Astrocyte of the spinal cord (primary cell): ENCODE measurements around the gene MTUS2.

Experiments used
- DNase-seq: peaks from one replicate; pipeline ENCODE4 v3.0.0; 2011; ENCODE audit warnings: low read depth, low spot score
- H3K4me3 ChIP-seq: 2 replicates; pipeline ENCODE4 v1.5.1; 2011; ENCODE audit warnings: low read depth, mild to moderate bottlenecking, low read length, moderate library complexity
- in situ Hi-C: cut with HindIII; loops from 2 replicates; pipeline ENCODE4 v1.10.0; 2017; ENCODE audit warnings: low sequenced_read_pairs
- TF ChIP-seq, protein P1 (sequence below): IDR thresholded peaks from 2 replicates; pipeline ENCODE4 v1.5.1; 2012; ENCODE audit warnings: low read depth, mild to moderate bottlenecking, low read length, inconsistent platforms

Gene MTUS2

DNA sequence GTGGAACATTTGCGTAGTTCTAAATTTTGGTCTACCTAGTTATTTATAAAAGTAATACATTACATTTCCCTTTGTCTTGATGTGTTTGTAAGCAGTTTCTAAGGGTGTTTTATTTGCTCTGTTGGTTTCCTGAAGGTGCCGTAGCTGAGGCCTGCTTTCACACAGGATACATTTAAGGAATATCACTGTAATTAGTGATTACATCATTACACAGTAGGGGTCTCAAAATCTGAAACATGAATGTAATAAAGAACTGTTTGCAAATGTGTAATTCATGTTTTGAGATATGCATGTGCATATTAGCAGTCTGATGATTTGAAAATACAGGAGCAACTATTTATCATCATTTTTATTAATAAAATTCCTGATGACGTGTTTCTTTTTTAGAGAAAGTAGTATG lies 281.8 kb downstream of the MTUS2 start:
- H3K4me3 ChIP-seq: no peak overlapping the region
- TF ChIP-seq, protein P1, sequence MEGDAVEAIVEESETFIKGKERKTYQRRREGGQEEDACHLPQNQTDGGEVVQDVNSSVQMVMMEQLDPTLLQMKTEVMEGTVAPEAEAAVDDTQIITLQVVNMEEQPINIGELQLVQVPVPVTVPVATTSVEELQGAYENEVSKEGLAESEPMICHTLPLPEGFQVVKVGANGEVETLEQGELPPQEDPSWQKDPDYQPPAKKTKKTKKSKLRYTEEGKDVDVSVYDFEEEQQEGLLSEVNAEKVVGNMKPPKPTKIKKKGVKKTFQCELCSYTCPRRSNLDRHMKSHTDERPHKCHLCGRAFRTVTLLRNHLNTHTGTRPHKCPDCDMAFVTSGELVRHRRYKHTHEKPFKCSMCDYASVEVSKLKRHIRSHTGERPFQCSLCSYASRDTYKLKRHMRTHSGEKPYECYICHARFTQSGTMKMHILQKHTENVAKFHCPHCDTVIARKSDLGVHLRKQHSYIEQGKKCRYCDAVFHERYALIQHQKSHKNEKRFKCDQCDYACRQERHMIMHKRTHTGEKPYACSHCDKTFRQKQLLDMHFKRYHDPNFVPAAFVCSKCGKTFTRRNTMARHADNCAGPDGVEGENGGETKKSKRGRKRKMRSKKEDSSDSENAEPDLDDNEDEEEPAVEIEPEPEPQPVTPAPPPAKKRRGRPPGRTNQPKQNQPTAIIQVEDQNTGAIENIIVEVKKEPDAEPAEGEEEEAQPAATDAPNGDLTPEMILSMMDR: no peak
- in situ Hi-C loops: no loop called here
- no peak for DNase-seq

DNA sequence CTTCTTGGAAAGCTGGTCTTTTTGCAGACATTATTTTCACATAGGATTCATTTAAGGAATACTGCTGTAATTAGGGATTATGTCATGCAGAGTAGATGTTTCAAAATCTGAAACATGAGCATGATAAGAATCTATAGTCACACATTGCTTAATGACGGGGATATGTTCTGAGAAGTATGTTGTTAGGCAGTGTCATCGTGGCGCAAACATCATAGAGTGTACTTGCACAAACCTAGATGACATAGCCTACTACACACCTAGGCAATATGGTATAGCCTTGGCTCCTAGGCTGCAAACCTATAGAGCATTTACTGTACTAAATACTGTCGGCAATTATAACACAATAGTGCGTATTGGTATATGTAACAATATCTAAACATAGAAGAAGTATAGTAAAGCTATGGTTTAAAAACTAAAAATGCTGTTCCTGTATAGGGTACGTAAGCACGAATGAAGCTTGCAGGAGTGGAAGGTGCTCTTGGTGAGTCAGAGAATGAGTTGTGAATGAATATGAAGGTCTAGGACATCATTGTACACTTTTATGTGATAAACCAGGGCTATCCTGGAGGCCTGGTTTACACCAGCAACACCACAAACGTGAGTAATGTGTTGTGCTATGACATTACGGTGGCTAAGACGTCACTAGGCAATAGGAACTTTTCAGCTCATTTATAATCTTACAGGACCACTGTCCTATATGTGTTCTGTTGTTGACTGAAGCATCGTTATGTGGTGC lies 283.1 kb downstream of the MTUS2 start:
- TF ChIP-seq, protein P1: no peak
- DNase-seq: no peak
- in situ Hi-C loops: no loop called here
- no peak overlapping the region for H3K4me3 ChIP-seq

DNA sequence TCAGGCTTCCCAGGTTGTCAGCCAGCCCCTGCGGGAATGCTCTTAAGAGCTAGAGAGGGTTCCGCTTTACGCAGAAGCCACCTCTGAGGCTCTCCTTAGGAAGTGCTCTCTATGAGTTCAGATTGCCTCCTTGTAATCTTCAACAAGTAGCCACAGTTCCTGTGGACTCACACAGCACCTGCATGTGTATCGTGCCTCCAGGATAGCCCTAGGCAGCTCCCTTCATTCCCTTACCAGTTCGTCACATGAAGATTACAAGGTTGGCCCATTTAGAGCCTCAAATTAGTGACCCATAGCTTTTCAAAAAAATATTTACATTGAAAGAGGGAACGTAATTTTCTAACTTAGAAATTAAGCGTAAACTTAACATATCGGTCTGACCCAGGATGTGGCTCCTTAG lies 284.3 kb downstream of the MTUS2 start:
- TF ChIP-seq, protein P1: no peak
- in situ Hi-C loops: no loop called here
- H3K4me3 ChIP-seq: no peak overlapping the region
- no peak for DNase-seq

- H3K4me3 ChIP-seq: no peak overlapping the region
- in situ Hi-C loops: no loop called here
- TF ChIP-seq, protein P1: no peak
- DNase-seq: no peak
These were observed 285.6 kb downstream of the MTUS2 start for GRCh38 chr13:29105779-29106178.

DNA sequence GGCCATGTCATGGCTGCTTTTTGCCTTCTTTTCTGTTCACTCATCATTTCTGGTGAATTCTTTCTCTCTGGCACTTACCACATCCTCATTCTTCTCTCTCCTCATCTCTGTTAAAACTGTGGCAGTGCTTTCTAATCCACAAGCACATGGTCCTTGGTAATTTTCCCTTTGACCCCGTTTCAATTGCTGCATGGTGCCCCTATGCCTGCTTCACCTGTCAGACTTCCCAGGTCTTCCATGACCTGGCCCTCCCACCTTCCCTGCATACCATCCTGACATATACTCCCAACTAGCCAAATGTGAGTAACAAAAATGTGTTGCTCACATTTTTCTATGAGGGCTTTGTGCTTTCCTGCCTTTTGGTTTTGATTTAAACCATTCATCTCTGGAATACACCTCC lies 286.5 kb downstream of the MTUS2 start:
- TF ChIP-seq, protein P1: no peak
- no peak overlapping the region for H3K4me3 ChIP-seq
- in situ Hi-C loops: no loop called here
- DNase-seq: no peak

- in situ Hi-C loops: no loop called here
- no peak for DNase-seq
- no peak overlapping the region for H3K4me3 ChIP-seq
- TF ChIP-seq, protein P1: no peak
These were observed 288.1 kb downstream of the MTUS2 start for GRCh38 chr13:29108068-29108786.
